H1 (cell line): ENCODE results near the gene DAAM1. TPM values are rescaled to one million over a fixed set of nuclear protein-coding genes. Genes with fewer than 3 reads are reported as not detected.

Experiments used
- CTCF ChIA-PET: fragments of 300-600 bp; sonication (Branson Sonifier 250); formaldehyde crosslinking; loops from one replicate; lab custom pipeline; 2021; ENCODE audit not compliant: partially characterized antibody; lab: Charles Lee
- POLR2A ChIA-PET: fragments of 300-600 bp; sonication (Branson Sonifier 250); formaldehyde crosslinking; loops from one replicate; lab custom pipeline; 2021; ENCODE audit warnings: inconsistent platforms; ENCODE audit not compliant: partially characterized antibody; lab: Charles Lee
- DNase-seq, 2 experiments: peaks; one replicate each; pipeline versions ENCODE4 v3.0.0 to v3.0.0-alpha.2; 2010 to 2022; ENCODE audit warnings: low spot score in 2 of 2, low read depth in 1 of 2, mixed read lengths in 1 of 2
- FAIRE-seq: peaks from 2 replicates; lab custom pipeline; 2011; peaks lifted over from hg19 to GRCh38; lab: Jason Lieb, UNC
- H2AFZ ChIP-seq: 2 replicates; pipeline ENCODE4 v1.8.1; 2012; ENCODE audit warnings: low read length, inconsistent platforms
- H2AK5ac ChIP-seq: 2 replicates; pipeline ENCODE4 v1.6.1; 2013; ENCODE audit warnings: low read depth, low read length
- H2BK120ac ChIP-seq: replicated peaks from 2 replicates; pipeline ENCODE3; 2013; ENCODE audit warnings: low read depth, low read length, inconsistent platforms
- H2BK12ac ChIP-seq: 2 replicates; pipeline ENCODE4 v1.6.1; 2013; ENCODE audit warnings: low read depth, low read length
- H2BK15ac ChIP-seq: 2 replicates; pipeline ENCODE4 v1.6.1; 2013; ENCODE audit warnings: low read length
- H2BK20ac ChIP-seq: 2 replicates; pipeline ENCODE4 v1.6.1; 2013; ENCODE audit warnings: low read length
- H2BK5ac ChIP-seq: 2 replicates; pipeline ENCODE4 v1.6.1; 2013; ENCODE audit warnings: low read depth, low read length
- H3K14ac ChIP-seq: 2 replicates; pipeline ENCODE4 v1.6.1; 2013; ENCODE audit warnings: inconsistent platforms; ENCODE audit not compliant: insufficient read length
- H3K18ac ChIP-seq: 2 replicates; pipeline ENCODE4 v1.6.1; 2013; ENCODE audit warnings: low read length; ENCODE audit errors: extremely low read depth
- H3K23ac ChIP-seq: 2 replicates; pipeline ENCODE4 v1.6.1; 2013; ENCODE audit warnings: inconsistent platforms; ENCODE audit not compliant: insufficient read length
- H3K23me2 ChIP-seq: 2 replicates; pipeline ENCODE4 v1.6.1; 2013; ENCODE audit warnings: low read depth, low read length
- H3K27ac ChIP-seq: 2 replicates; pipeline ENCODE4 v1.6.1; 2011; ENCODE audit warnings: low read depth, low read length, inconsistent platforms
- H3K27me3 ChIP-seq, 4 experiments: replicated peaks in 1 of 4; 1 replicate in 1 of 4; 2 replicates in 3 of 4; pipeline versions ENCODE4 v1.6.1 to v1.8.1; 2011 to 2013; ENCODE audit warnings: low read length in 3 of 4, mild to moderate bottlenecking in 3 of 4, inconsistent platforms in 2 of 4, mixed read lengths in 2 of 4, moderate library complexity in 1 of 4; ENCODE audit not compliant: control insufficient read depth in 3 of 4, insufficient read depth in 3 of 4; ENCODE audit errors: extremely low read depth in 1 of 4
- H3K36me3 ChIP-seq, 4 experiments: 2 replicates each; pipeline versions ENCODE4 v1.6.1 to v1.8.1; 2011 to 2013; ENCODE audit warnings: mild to moderate bottlenecking in 4 of 4, low read length in 3 of 4, moderate library complexity in 2 of 4, control low read depth in 1 of 4, inconsistent platforms in 1 of 4; ENCODE audit not compliant: insufficient read depth in 4 of 4, control insufficient read depth in 2 of 4
- H3K4ac ChIP-seq: replicated peaks from 2 replicates; pipeline ENCODE3; 2013; ENCODE audit warnings: low read length, low read depth, mixed read lengths, inconsistent platforms; ENCODE audit not compliant: insufficient read length
- H3K4me1 ChIP-seq, 4 experiments: replicated peaks in 1 of 4; 1 replicate in 1 of 4; 2 replicates in 3 of 4; pipeline versions ENCODE4 v1.6.1 to v1.8.1; 2011 to 2013; ENCODE audit warnings: low read length in 3 of 4, inconsistent platforms in 2 of 4, mixed read lengths in 1 of 4; ENCODE audit not compliant: insufficient read depth in 4 of 4, control insufficient read depth in 3 of 4
- H3K4me2 ChIP-seq, 2 experiments: 2 replicates each; pipeline versions ENCODE4 v1.6.1 to v1.8.1; 2011 to 2013; ENCODE audit warnings: low read depth in 2 of 2, low read length in 2 of 2, control low read depth in 1 of 2, inconsistent platforms in 1 of 2, mild to moderate bottlenecking in 1 of 2; ENCODE audit not compliant: insufficient read depth in 1 of 2
- H3K4me3 ChIP-seq, 4 experiments: fragments of 200-600, 300-600 bp in 1 of 4; sonication (generic), shearing (Covaris generic), sonication (Bioruptor Twin) in 1 of 4; 2 replicates each; pipeline versions ENCODE4 v1.5.1 to v1.8.1; 2011 to 2016; ENCODE audit warnings: low read length in 4 of 4, low read depth in 3 of 4, control low read depth in 2 of 4, inconsistent platforms in 2 of 4, mild to moderate bottlenecking in 2 of 4, mixed read lengths in 1 of 4, moderate library complexity in 1 of 4; ENCODE audit not compliant: insufficient read depth in 2 of 4; ENCODE audit errors: extremely low read depth in 1 of 4
- H3K56ac ChIP-seq: replicated peaks from 2 replicates; pipeline ENCODE3; 2013; ENCODE audit warnings: low read depth, mild to moderate bottlenecking, mixed read lengths, low read length, inconsistent platforms; ENCODE audit not compliant: insufficient read length
- H3K79me1 ChIP-seq: 2 replicates; pipeline ENCODE4 v1.6.1; 2013; ENCODE audit warnings: low read depth, low read length, control low read depth
- H3K79me2 ChIP-seq, 2 experiments: 2 replicates each; pipeline versions ENCODE4 v1.6.1 to v1.8.1; 2012 to 2013; ENCODE audit warnings: low read length in 2 of 2, mild to moderate bottlenecking in 2 of 2, inconsistent platforms in 1 of 2; ENCODE audit not compliant: insufficient read depth in 2 of 2, control insufficient read depth in 1 of 2
- H3K9ac ChIP-seq, 4 experiments: replicated peaks in 1 of 4; 1 replicate in 1 of 4; 2 replicates in 3 of 4; pipeline versions ENCODE4 v1.6.1 to v1.8.1; 2011 to 2013; ENCODE audit warnings: low read depth in 3 of 4, low read length in 3 of 4, control low read depth in 2 of 4, mild to moderate bottlenecking in 2 of 4, moderate library complexity in 2 of 4, inconsistent platforms in 1 of 4; ENCODE audit errors: extremely low read depth in 1 of 4
- H3K9me3 ChIP-seq, 2 experiments: 2 replicates each; pipeline versions ENCODE4 v1.6.1 to v1.8.1; 2012 to 2013; ENCODE audit warnings: mild to moderate bottlenecking in 2 of 2, moderate library complexity in 2 of 2, control low read depth in 1 of 2, inconsistent platforms in 1 of 2, low read depth in 1 of 2, low read length in 1 of 2, mixed read lengths in 1 of 2; ENCODE audit not compliant: insufficient read depth in 2 of 2
- H4K20me1 ChIP-seq, 2 experiments: replicated peaks in 1 of 2; 2 replicates each; pipeline versions ENCODE3 to v1.8.1; 2011 to 2013; ENCODE audit warnings: inconsistent platforms in 2 of 2, low read length in 2 of 2, mild to moderate bottlenecking in 1 of 2; ENCODE audit not compliant: insufficient read depth in 2 of 2, control insufficient read depth in 1 of 2
- H4K5ac ChIP-seq: 2 replicates; pipeline ENCODE4 v1.6.1; 2013; ENCODE audit warnings: low read length, low read depth, mixed read lengths, inconsistent platforms; ENCODE audit not compliant: insufficient read length
- H4K8ac ChIP-seq: 2 replicates; pipeline ENCODE4 v1.8.0; 2013; ENCODE audit warnings: mild to moderate bottlenecking, moderate library complexity, low read length, inconsistent platforms; ENCODE audit not compliant: insufficient read depth; ENCODE audit errors: extremely low read depth
- H4K91ac ChIP-seq: replicated peaks from 2 replicates; pipeline ENCODE3; 2013; ENCODE audit warnings: low read length, mixed read lengths, inconsistent platforms; ENCODE audit not compliant: insufficient read length
- ATF3 ChIP-seq: IDR thresholded peaks from 2 replicates; pipeline ENCODE4 v1.6.1; 2011; ENCODE audit warnings: low read depth, mild to moderate bottlenecking, low read length; ENCODE audit not compliant: insufficient read depth
- BACH1 ChIP-seq: IDR thresholded peaks from 2 replicates; pipeline ENCODE4 v1.6.1; 2012; ENCODE audit warnings: low read length, improper control_type of control experiment
- BCL11A ChIP-seq, 2 experiments: IDR thresholded peaks; one replicate each; pipeline ENCODE4 v1.6.1; 2011; ENCODE audit warnings: low read depth in 2 of 2, low read length in 2 of 2, mild to moderate bottlenecking in 2 of 2
- CREB1 ChIP-seq: IDR thresholded peaks from 2 replicates; pipeline ENCODE4 v1.6.1; 2012; ENCODE audit warnings: inconsistent platforms
- CTCF ChIP-seq, 3 experiments: IDR thresholded peaks; 1 replicate in 2 of 3; 2 replicates in 1 of 3; pipeline versions ENCODE4 v1.5.1 to v1.6.1; 2011; ENCODE audit warnings: low read length in 3 of 3, mild to moderate bottlenecking in 3 of 3, inconsistent platforms in 2 of 3, low read depth in 1 of 3, moderate library complexity in 1 of 3; ENCODE audit not compliant: insufficient read depth in 1 of 3; ENCODE audit errors: control extremely low read depth in 1 of 3
- JUND ChIP-seq: IDR thresholded peaks from 2 replicates; pipeline ENCODE4 v1.6.1; 2011; ENCODE audit warnings: mild to moderate bottlenecking, improper control_type of control experiment, low read length
- RAD21 ChIP-seq, 2 experiments: IDR thresholded peaks in 1 of 2; conservative IDR thresholded peaks in 1 of 2; 2 replicates each; pipeline ENCODE4 v1.6.1; 2011; ENCODE audit warnings: low read depth in 2 of 2, low read length in 2 of 2, improper control_type of control experiment in 1 of 2, inconsistent platforms in 1 of 2, mild to moderate bottlenecking in 1 of 2, moderate library complexity in 1 of 2
- SIN3A ChIP-seq, 2 experiments: IDR thresholded peaks in 1 of 2; conservative IDR thresholded peaks in 1 of 2; 2 replicates each; pipeline ENCODE4 v1.6.1; 2011 to 2012; ENCODE audit warnings: low read length in 2 of 2, improper control_type of control experiment in 1 of 2, low read depth in 1 of 2, mild to moderate bottlenecking in 1 of 2
- SRF ChIP-seq: IDR thresholded peaks from 2 replicates; pipeline ENCODE4 v1.6.1; 2011; ENCODE audit warnings: mild to moderate bottlenecking, low read depth, low read length, moderate library complexity
- SUZ12 ChIP-seq: fragments of 200-600 bp; sonication (generic); IDR thresholded peaks from 2 replicates; pipeline ENCODE4 v1.6.1; 2012; ENCODE audit warnings: mild to moderate bottlenecking, inconsistent platforms, low read length, moderate library complexity, mixed read lengths
- TCF12 ChIP-seq: IDR thresholded peaks from 2 replicates; pipeline ENCODE4 v1.6.1; 2011; ENCODE audit warnings: low read depth, mild to moderate bottlenecking, low read length
- WGBS, 2 experiments: shearing (Covaris generic) in 1 of 2; methylation state at CpG; one replicate each; pipeline versions ENCODE4 v1.1.6 to v1.1.7; 2013 to 2015; ENCODE audit warnings: low lambda C conversion rate in 2 of 2, mixed read lengths in 2 of 2, inconsistent platforms in 1 of 2, low coverage in 1 of 2, missing lambda C conversion rate in 1 of 2; ENCODE audit not compliant: insufficient replicate concordance in 2 of 2, insufficient coverage in 1 of 2, insufficient read length in 1 of 2; ENCODE audit errors: extremely low coverage in 1 of 2, missing lambda C conversion rate in 1 of 2; 5-methylcytosine and 5-hydroxymethylcytosine counted together
- polyA plus RNA-seq, 7 experiments: library from polyadenylated mRNA; depleted of rRNA in 3 of 7; stranded (reverse) in 5 of 7; unstranded in 2 of 7; fragments of >200 nt in 5 of 7; fragments of 200-250 nt in 2 of 7; gene quantifications; 1 replicate in 5 of 7; 2 replicates in 1 of 7; 4 replicates in 1 of 7; pipeline versions ENCODE4 v1.2.1 to v1.2.3, GENCODE V29; 2011 to 2013; ENCODE audit warnings: missing spikeins in 2 of 7, mixed read lengths in 2 of 7
- total RNA-seq: library from RNA; stranded (reverse); fragmentation: NEBNext Ultra II Directional; extraction: Animal tissue kit (Norgen Biotek cat#: 25700); gene quantifications from 2 replicates; pipeline ENCODE4 v1.2.1, GENCODE V29; 2021

DAAM1 gene
- total and polyA plus RNA-seq, 2 of the 8 experiments (the other 6 are each of a cell fraction or from before 2014, with no cell fraction given) = 5.0 to 44.9 TPM

- Histone ChIP-seq H3K4ac (no peak overlapping the region), H2BK15ac (no peak overlapping the region), H2BK20ac (no peak overlapping the region), H3K9ac (no peak overlapping the region), H4K8ac (no peak overlapping the region), H3K79me2 (no peaks in the 10 kb centered on the region), H4K5ac (no peak overlapping the region), H3K23me2 (no peaks in the 10 kb centered on the region), H2BK12ac (no peak overlapping the region), H3K27ac (no peak overlapping the region), H3K79me1 (no peaks in the 10 kb centered on the region), H3K4me2 (no peak overlapping the region), H3K18ac (no peak overlapping the region), H3K56ac (no peak overlapping the region), H3K27me3 (peaks cover 0 to under 1% (median 0%) of the 10 kb centered on the region in 4 experiments; a peak in 1 of 7 replicates), H4K20me1 (no peaks in the 10 kb centered on the region), H3K36me3 (no peaks in the 10 kb centered on the region), H2AFZ (no peak overlapping the region), H3K4me1 (no peaks in the 10 kb centered on the region), H3K23ac (no peak overlapping the region), H4K91ac (no peak overlapping the region), H2BK120ac (no peak overlapping the region), H3K14ac (no peak overlapping the region), H3K9me3 (no peaks in the 10 kb centered on the region), H2AK5ac (no peak overlapping the region), H2BK5ac (no peak overlapping the region), H3K4me3 (no peak overlapping the region)
- no peak for FAIRE-seq
- POLR2A ChIA-PET = no interaction called here
- no peak for DNase-seq
- CTCF ChIA-PET = interaction anchor here (1.4 kb wide), 1 partner anchor 9 kb away, joined by 4 read pairs; no protein-coding TSS in a partner anchor
- 72% methylated on average over 1 of the region's 1 CpG; no CpG with 5 or more reads in 1 of the 2 experiments for WGBS, 2 experiments
- TF ChIP-seq TCF12 (no peak), RAD21 (IDR thresholded peaks at IDR 0.05 in 1 of 2, conservative IDR thresholded peaks at IDR 0.05 in 1 of 2; ENCODE audit: low read depth in 2 of 2, low read length in 2 of 2) (no peak), SRF (no peak), BCL11A (IDR thresholded peaks at IDR 0.05; ENCODE audit: low read depth in 2 of 2, low read length in 2 of 2) (no peak), ATF3 (no peak), SUZ12 (no peak), SIN3A (conservative IDR thresholded peaks at IDR 0.05 in 1 of 2, IDR thresholded peaks at IDR 0.05 in 1 of 2; ENCODE audit: low read depth in 1 of 2, low read length in 2 of 2) (no peak), JUND (no peak), BACH1 (no peak), CTCF (IDR thresholded peaks at IDR 0.05; ENCODE audit: control extremely low read depth in 1 of 3, insufficient read depth in 1 of 3, low read depth in 1 of 3, low read length in 3 of 3) (no peak), CREB1 (no peak)
These were observed 6.7 kb upstream of the DAAM1 start for GRCh38 chr14:59181791-59182190.
